ENCODE results near the gene ATF5. TPM values are rescaled to one million over a fixed set of nuclear protein-coding genes. Genes with fewer than 3 reads are reported as not detected.
"Not testable (repeated sequence)": the region's sequence is repeated elsewhere in the genome, so short reads cannot be mapped to it uniquely, and the experiment has no call there.

The ATF5 gene
- total RNA-seq, 1 experiment from 2014 or later: 19.0 TPM

- Histone ChIP-seq H3K4me3 (no peak overlapping the region), H3K9me3 (no peaks in the 10 kb centered on the region), H3K36me3 (peaks cover 91% of the 10 kb centered on the region), H3K27me3 (no peaks in the 10 kb centered on the region)
- no peak for DNase-seq
Measured at GRCh38 chr19:49912965-49913685, 15.9 kb upstream of the ATF5 start.

GRCh38 chr19:49913720-49914119 lies 15.3 kb upstream of the ATF5 start:
- DNase-seq: no peak
- Histone ChIP-seq H3K36me3 (peaks cover 90% of the 10 kb centered on the region), H3K27me3 (no peaks in the 10 kb centered on the region), H3K4me3 (no peak overlapping the region), H3K9me3 (no peaks in the 10 kb centered on the region)

DNA sequence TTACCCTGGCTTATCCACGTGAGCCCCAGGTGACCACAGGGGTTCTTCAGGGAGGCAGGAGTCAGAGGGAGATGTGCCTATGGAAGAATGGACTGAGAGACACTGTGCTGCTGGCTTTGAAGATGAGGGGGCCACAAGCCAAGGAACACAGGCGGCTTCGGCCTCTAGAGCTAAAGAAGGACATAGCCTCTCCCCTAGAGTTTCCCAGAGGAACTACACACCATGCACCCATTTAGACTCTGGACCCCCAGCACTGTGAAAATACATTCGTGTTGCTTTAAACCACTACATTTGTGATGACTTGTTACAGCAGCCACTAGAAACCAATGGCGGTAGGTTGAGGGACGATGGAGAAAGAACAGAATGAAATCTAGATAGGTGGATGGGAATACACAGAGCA lies 13.7 kb upstream of the ATF5 start:
- Histone ChIP-seq H3K9me3 (no peaks in the 10 kb centered on the region), H3K36me3 (peaks cover 86% of the 10 kb centered on the region), H3K27me3 (no peaks in the 10 kb centered on the region), H3K4me3 (no peak overlapping the region)
- no peak for DNase-seq

DNA sequence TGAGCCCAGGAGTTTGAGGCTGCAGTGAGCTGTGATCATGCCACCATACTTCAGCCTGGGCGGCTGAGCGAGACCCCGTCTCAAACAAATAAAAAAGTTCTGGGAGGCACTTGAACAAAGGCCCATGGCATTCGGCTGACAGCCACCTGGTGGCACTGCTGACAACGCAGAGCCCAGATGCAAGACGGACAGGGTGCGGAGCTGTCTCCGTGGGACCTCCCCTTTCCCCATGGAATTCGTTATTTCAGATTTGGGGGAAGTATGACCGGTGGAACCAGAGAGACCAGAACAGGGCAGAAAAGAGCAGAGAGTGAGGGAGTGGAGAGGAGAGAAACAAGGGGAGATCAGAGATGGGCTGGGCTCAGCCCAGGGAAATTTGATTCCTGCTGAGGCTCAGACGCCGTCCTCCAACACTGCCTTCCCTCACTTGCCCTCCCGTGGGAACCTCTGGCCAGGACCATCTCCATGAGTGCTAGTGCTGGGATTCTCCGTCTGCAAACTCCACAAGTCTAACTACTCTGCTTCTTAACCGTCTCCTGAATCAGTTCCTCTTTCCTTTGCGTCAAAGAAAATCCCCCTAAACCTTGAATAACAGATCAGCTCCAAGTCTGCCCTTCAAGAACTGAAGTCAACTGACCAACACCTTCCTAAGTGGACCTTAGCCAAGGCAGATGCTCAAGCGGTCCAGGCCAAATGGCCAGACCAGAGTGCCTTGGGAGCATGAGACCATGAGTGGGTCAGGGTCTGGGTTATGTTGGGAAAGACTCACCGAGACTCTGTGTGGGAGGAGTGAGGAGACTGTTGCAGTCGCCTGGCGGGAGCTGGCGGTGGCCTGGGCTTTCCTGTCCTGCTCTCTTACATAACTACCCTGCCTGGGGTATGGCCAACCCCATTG lies 11.9 kb upstream of the ATF5 start:
- DNase-seq: no peak
- Histone ChIP-seq H3K36me3 (peaks cover 90% of the 10 kb centered on the region), H3K9me3 (no peaks in the 10 kb centered on the region), H3K4me3 (no peak overlapping the region), H3K27me3 (no peaks in the 10 kb centered on the region)

DNA sequence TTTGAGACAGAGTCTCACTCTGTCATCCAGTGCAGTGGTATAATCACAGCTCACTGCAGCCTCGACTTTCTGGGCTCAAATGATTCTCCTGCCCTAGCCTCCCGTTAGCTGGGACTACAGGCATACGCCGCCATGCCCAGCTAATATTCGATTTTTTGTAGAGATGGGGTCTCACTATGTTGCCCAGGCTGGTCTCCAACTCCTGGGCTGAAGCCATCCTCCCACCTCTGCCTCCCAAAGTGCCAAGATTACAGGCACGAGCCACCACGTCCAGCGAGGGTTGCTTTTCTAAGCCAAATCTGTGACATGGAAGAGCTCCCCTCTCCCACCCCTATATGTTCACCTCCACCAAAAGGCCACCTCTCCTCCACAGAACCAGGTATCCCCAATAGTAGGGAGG lies 10.9 kb upstream of the ATF5 start:
- Histone ChIP-seq H3K27me3 (no peaks in the 10 kb centered on the region), H3K36me3 (peaks cover 88% of the 10 kb centered on the region), H3K4me3 (no peak overlapping the region), H3K9me3 (no peaks in the 10 kb centered on the region)
- no peak for DNase-seq

GRCh38 chr19:49920624-49921363 lies 8.2 kb upstream of the ATF5 start:
- no peak for DNase-seq
- no peak overlapping the region for H3K4me3 ChIP-seq
- H3K9me3 ChIP-seq: no peaks in the 10 kb centered on the region
- no peaks in the 10 kb centered on the region for H3K27me3 ChIP-seq
- peaks cover 91% of the 10 kb centered on the region for H3K36me3 ChIP-seq

DNA sequence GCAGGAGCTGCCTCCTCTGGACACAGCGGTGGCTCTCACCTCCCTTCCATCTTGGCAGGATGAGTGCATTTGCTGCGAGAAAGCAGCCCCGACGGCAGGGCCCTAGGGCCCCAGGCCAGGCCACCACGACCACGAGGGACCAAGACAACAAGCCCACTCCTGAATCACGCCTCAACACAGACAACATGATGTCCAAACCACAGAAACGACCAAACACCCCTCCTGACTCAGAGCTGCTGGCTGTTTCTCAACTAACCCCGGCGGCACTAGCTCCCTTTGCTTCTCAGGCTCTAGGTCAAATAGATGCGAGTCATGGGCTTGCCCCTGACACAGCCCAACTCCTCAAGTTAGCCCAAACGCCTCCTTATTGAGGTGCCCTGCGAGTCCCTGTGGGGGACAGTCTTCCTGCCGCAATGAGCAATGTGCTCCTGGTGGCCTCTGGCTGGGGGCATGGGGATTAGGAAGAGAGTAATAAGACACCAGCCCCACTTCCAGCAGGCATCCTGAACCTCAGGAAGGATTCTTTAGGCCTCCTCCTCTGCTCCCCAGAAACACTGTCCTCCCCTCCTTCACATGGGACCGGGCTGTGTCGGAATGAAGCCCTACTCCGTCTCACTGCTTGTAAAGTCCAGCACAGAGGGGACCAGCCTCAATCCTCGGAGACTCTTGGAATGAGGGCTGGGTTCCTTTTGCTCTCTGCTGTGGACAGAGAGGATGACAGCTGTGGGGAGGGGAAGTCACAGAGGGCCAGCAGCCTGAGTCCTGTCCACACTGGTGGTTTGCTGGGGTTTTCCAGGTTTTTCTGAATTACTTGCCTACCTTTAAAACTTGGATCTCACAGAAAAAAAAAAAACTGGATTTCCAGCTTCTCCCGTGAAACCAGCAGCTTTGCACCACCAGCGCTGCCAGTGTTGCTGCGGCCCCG lies 6.9 kb upstream of the ATF5 start:
- Histone ChIP-seq H3K4me3 (no peak overlapping the region), H3K9me3 (no peaks in the 10 kb centered on the region), H3K27me3 (no peaks in the 10 kb centered on the region), H3K36me3 (peaks cover 91% of the 10 kb centered on the region)
- peak; percentile 59 for DNase-seq

DNA sequence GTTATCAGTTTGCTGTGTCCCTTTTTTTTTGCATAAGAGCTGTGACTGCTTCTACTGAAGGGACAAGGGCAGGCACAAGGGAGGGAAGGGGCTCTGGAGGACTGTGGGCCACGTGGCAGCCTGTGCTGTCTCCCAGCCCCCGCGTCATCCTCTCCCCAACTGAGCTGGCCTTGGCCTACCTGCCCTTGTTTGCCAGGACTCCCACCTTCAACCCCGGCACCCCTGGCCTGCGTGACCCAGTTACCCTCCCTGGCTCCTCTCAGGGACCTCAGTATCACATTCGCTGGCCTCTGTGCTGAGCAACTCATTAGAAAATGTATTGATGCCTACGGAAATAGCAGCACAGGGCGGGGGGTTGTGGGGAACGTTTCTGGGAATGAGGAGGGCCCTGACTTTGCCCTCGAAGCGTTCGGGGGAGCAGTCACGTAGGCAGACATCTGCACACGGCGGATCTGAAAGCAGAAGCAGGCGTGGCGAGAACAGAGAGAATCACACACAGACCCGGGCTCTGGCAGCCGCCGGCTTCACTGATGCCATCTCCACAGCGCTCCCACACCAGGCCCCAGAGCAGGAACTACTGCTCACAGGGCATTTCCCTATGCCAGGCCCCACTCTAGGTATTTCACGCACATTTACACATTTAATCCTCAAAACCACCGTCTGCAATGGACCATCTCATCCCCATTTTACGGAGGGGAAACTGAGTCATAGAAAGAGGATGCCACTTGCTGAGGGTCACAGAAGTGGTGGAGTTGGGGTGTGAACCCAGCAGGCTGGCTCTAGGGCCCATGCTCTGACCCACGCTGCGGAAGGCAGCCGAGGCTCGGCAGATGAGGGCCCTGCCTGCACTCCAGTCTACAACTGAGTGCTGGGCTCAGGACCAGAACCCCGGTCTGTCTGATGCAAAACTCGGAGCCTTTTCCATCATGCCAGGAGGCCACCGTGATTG lies 5.7 kb upstream of the ATF5 start:
- Histone ChIP-seq H3K9me3 (no peaks in the 10 kb centered on the region), H3K36me3 (peaks cover 92% of the 10 kb centered on the region), H3K4me3 (no peak overlapping the region), H3K27me3 (no peaks in the 10 kb centered on the region)
- DNase-seq: no peak

GRCh38 chr19:49924004-49924880 lies 4.8 kb upstream of the ATF5 start:
- Histone ChIP-seq H3K27me3 (no peaks in the 10 kb centered on the region), H3K9me3 (no peaks in the 10 kb centered on the region), H3K36me3 (peaks cover 95% of the 10 kb centered on the region), H3K4me3 (no peak overlapping the region)
- DNase-seq: no peak

DNA sequence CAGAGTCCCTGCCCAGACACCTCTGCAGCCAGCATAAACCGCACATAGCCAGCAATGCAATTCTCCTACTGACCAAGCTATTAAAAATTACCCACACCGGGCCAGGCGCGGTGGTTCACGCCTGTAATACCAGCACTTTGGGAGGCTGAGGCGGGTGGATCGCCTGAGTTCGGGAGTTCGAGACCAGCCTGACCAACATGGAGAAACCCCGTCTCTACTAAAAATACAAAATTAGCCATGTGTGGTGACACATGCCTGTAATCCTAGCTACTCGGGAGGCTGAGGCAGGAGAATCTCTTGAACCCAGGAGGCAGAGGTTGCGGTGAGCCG lies 4.2 kb upstream of the ATF5 start:
- not testable (repeated sequence) for DNase-seq, H3K27me3 ChIP-seq, H3K9me3 ChIP-seq, H3K4me3 ChIP-seq
- peaks cover 90% of the 10 kb centered on the region for H3K36me3 ChIP-seq

DNA sequence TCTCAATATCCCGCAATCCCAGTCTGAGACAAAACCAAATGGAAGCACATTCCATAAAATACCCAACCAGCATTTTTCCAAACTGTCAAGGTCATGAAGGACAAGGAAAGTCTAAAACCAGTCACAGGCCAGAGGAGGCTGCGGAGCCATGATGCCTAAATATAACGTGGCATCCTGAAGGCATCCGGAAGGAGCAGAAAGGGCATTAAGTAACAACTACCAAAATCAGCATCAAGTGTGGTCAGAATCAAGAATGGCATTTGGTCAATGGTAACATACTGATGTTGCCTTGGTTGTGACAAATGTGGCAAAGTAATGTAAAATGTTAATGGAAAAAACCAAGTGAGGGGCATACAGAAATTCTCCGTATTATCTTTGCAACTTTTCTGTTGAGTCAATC lies 3.5 kb upstream of the ATF5 start:
- Histone ChIP-seq H3K36me3 (peaks cover 86% of the 10 kb centered on the region), H3K9me3 (no peaks in the 10 kb centered on the region), H3K4me3 (no peak overlapping the region), H3K27me3 (no peaks in the 10 kb centered on the region)
- DNase-seq: no peak

GRCh38 chr19:49926515-49926914 lies 2.5 kb upstream of the ATF5 start:
- DNase-seq: no peak
- no peak overlapping the region for H3K4me3 ChIP-seq
- no peaks in the 10 kb centered on the region for H3K27me3 ChIP-seq
- H3K36me3 ChIP-seq: peaks cover 78% of the 10 kb centered on the region
- H3K9me3 ChIP-seq: no peaks in the 10 kb centered on the region

GRCh38 chr19:49927526-49928264 lies 1.3 kb upstream of the ATF5 start:
- Histone ChIP-seq H3K36me3 (peaks cover 72% of the 10 kb centered on the region), H3K9me3 (no peaks in the 10 kb centered on the region), H3K27me3 (no peaks in the 10 kb centered on the region), H3K4me3 (peak overlapping the region; percentile 97)
- DNase-seq: no peak

Data from MG63 (cell line).